RWPE2 (cell line): ENCODE data around the gene TNKS1BP1.

Source experiments
- ATAC-seq: fragments of 200-7000 bp; cut with Tn5 transposase; 3 replicates; pipeline ENCODE4 v1.9.1; 2021; ENCODE audit warnings: low read depth
- DNase-seq: peaks from one replicate; pipeline ENCODE4 v3.0.0-alpha.2; 2020; ENCODE audit warnings: low spot score
- H3K27ac ChIP-seq: fragments of 450-650 bp; 2 replicates; pipeline ENCODE4 v1.5.1; 2017; ENCODE audit warnings: mild to moderate bottlenecking; ENCODE audit not compliant: poor library complexity, severe bottlenecking
- H3K27me3 ChIP-seq: fragments of 250-450 bp; sonication (Bioruptor Pico); 2 replicates; pipeline ENCODE4 v1.5.1; 2021; ENCODE audit warnings: mild to moderate bottlenecking, moderate library complexity; ENCODE audit not compliant: insufficient read depth, poor library complexity, severe bottlenecking
- H3K36me3 ChIP-seq: fragments of 250-450 bp; sonication (Bioruptor Pico); 2 replicates; pipeline ENCODE4 v1.5.1; 2020; ENCODE audit warnings: low read depth, mild to moderate bottlenecking, moderate library complexity
- H3K4me1 ChIP-seq: fragments of 250-450 bp; sonication (Bioruptor Pico); 2 replicates; pipeline ENCODE4 v1.5.1; 2021; ENCODE audit warnings: mild to moderate bottlenecking, moderate library complexity; ENCODE audit not compliant: insufficient read depth, poor library complexity, severe bottlenecking
- H3K4me3 ChIP-seq: fragments of 250-450 bp; sonication (Bioruptor Pico); 2 replicates; pipeline ENCODE4 v1.5.1; 2021; ENCODE audit warnings: mild to moderate bottlenecking, moderate library complexity; ENCODE audit not compliant: severe bottlenecking
- H3K9me3 ChIP-seq: fragments of 250-450 bp; sonication (Bioruptor Pico); 2 replicates; pipeline ENCODE4 v1.5.1; 2021; ENCODE audit warnings: mild to moderate bottlenecking, moderate library complexity; ENCODE audit not compliant: severe bottlenecking
- TF ChIP-seq, protein P1 (sequence below): fragments of 450-650 bp; IDR thresholded peaks from one replicate; pipeline ENCODE4 v1.5.1; 2017; ENCODE audit warnings: mild to moderate bottlenecking, moderate library complexity; ENCODE audit not compliant: poor library complexity, severe bottlenecking

TNKS1BP1 gene

DNA sequence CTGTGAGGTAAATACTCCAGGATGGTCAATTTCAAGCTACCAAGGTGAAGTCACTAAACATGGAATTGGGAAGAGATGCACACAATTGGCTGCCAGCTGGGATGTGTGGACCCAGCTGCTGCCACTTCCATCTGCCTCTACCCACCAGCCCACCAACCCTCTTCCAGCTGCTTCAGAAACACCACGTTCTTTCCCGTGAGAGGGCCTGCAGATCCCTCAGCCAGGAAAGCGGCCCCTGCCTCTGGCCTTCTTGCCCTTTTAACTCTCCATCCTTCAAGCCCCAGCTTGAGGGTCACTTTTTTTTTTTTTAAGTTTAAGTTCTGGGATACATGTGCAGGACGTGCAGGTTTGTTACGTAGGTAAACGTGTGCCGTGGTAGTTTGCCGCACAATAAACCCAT is 36.2 kb upstream of the TNKS1BP1 start:
- TF ChIP-seq, protein P1, sequence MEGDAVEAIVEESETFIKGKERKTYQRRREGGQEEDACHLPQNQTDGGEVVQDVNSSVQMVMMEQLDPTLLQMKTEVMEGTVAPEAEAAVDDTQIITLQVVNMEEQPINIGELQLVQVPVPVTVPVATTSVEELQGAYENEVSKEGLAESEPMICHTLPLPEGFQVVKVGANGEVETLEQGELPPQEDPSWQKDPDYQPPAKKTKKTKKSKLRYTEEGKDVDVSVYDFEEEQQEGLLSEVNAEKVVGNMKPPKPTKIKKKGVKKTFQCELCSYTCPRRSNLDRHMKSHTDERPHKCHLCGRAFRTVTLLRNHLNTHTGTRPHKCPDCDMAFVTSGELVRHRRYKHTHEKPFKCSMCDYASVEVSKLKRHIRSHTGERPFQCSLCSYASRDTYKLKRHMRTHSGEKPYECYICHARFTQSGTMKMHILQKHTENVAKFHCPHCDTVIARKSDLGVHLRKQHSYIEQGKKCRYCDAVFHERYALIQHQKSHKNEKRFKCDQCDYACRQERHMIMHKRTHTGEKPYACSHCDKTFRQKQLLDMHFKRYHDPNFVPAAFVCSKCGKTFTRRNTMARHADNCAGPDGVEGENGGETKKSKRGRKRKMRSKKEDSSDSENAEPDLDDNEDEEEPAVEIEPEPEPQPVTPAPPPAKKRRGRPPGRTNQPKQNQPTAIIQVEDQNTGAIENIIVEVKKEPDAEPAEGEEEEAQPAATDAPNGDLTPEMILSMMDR, result no peak
- ATAC-seq (no peak), DNase-seq (no peak)
- H3K9me3 ChIP-seq, result no peaks in the 10 kb centered on the region
- no peaks in the 10 kb centered on the region for H3K27me3 ChIP-seq
- H3K4me1 ChIP-seq, result no peaks in the 10 kb centered on the region
- no peak overlapping the region for H3K4me3 ChIP-seq
- no peaks in the 10 kb centered on the region for H3K36me3 ChIP-seq
- no peak overlapping the region for H3K27ac ChIP-seq

DNA sequence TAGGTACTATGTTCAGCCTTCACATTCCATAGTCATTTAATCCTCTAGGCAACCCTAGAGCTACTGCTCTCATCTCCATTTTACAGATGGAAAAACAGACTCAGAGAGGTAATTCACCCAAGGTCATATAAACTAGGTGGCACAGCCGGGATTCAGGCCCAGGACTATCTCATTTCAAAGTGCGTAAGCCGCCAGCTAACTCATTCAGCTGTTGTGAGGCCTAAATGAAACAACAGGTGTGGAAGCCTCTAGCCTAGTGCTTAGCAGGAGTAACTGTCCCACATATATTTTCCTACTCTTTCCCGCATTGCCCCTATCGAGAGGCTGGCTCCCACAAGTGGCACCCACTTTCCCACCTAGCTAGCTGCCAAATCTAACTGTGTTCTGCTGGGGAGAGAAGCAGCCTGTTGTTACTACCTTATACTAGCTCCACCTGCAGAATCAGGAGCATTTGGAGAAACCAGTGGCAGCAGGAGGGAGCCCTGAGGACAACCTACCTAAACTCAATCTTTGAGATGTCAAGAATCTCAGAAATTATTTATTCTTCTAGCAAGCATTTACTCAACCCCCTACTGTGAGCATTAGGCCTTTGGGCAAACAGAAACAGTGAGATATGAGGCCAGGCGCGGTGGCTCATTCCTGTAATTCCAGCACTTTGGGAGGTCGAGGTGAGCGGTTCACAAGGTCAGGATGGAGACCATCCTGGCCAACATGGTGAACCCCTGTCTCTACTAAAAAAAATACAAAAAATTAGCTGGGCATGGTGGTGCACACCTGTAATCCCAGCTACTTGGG is 35.3 kb upstream of the TNKS1BP1 start:
- no peaks in the 10 kb centered on the region for H3K36me3 ChIP-seq
- TF ChIP-seq, protein P1, result no peak
- ATAC-seq, result no peak
- no peaks in the 10 kb centered on the region for H3K9me3 ChIP-seq
- H3K4me3 ChIP-seq, result no peak overlapping the region
- no peak overlapping the region for H3K27ac ChIP-seq
- no peaks in the 10 kb centered on the region for H3K27me3 ChIP-seq
- H3K4me1 ChIP-seq, result no peaks in the 10 kb centered on the region
- no peak for DNase-seq

DNA sequence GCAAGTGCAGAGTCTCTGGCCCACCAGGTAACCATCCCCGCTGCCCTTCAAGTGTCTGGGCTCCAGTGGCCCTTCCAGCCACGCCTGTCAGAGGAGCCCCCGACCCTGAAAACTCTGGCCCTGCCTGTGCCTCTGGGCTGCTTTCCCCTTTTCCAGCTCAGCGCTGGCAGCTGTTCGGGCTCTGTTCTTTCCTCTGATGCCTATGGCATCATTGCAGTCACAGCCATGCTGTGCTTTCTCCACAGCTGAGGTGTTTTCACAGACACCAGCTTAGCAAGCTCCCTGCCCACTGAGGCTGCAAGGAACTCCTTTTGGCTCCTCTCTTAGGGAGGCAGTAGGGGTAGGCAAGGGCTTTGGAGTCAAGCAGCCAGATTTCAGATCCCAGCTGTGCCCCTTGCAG is 34.6 kb upstream of the TNKS1BP1 start:
- Histone ChIP-seq H3K36me3 (no peaks in the 10 kb centered on the region), H3K4me1 (no peaks in the 10 kb centered on the region), H3K4me3 (no peak overlapping the region), H3K27ac (no peak overlapping the region), H3K9me3 (no peaks in the 10 kb centered on the region), H3K27me3 (no peaks in the 10 kb centered on the region)
- no peak; the same call in 2 of the 3 replicates for ATAC-seq
- no peak for DNase-seq
- TF ChIP-seq, protein P1, result no peak

DNA sequence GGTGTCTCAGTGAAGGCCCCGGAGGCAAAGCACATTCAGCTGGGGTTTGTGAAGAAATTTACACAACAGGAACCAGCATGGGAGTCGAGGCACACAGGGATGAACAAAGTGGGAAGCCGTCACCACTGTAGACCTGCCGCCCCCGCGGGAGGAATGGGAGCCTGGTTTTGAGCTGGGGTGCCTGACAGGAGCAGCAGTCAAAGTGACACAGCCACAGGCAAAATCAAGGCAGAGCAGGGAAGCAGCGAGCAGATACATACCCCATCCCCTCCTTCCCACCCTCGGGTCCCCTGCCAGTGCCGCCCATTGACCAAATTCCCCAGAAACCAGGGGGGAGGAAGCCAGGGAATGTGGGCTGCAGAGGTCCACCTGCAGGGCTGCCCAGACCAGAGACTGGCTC is 34.2 kb upstream of the TNKS1BP1 start:
- no peak overlapping the region for H3K4me3 ChIP-seq
- DNase-seq (no peak), ATAC-seq (no peak)
- no peaks in the 10 kb centered on the region for H3K9me3 ChIP-seq
- no peaks in the 10 kb centered on the region for H3K27me3 ChIP-seq
- H3K4me1 ChIP-seq, result no peaks in the 10 kb centered on the region
- H3K27ac ChIP-seq, result no peak overlapping the region
- TF ChIP-seq, protein P1, result no peak
- H3K36me3 ChIP-seq, result no peaks in the 10 kb centered on the region

DNA sequence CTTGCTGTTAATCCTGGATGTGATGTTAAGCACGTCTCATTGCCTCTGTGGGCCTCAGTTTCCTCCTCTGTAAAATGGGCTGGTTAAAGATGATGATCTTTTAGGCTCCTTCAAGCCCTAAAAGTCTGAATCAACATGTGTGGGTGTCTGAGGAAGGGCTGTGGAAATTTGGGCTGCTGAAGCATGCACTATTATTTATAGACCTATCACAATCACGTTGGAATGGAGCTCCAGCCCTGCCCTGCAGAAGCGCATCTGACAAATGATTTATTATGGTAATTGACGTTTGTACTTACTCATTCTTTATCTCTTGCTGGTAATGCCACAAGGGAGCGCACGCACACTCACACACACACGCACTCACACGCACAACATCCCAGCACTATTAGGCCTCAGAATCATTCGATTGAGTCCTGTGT is 33.8 kb upstream of the TNKS1BP1 start:
- Histone ChIP-seq H3K27me3 (no peaks in the 10 kb centered on the region), H3K27ac (no peak overlapping the region), H3K4me1 (no peaks in the 10 kb centered on the region), H3K9me3 (no peaks in the 10 kb centered on the region), H3K36me3 (no peaks in the 10 kb centered on the region), H3K4me3 (no peak overlapping the region)
- DNase-seq, result no peak
- TF ChIP-seq, protein P1, result no peak
- no peak for ATAC-seq
